GM19328 (cell line): ENCODE results near the gene SGTA.

Experiments used
- ATAC-seq: cut with Tn5 transposase; IDR thresholded peaks from one replicate; pipeline ENCODE4 v1.9.1; 2021; ENCODE audit warnings: mild to moderate bottlenecking, moderate library complexity; ENCODE audit not compliant: unreplicated experiment

The SGTA gene

GRCh38 chr19:2774083-2774679, 8.9 kb downstream of the SGTA start:
- no peak for ATAC-seq

GRCh38 chr19:2771786-2772674, 11.0 kb downstream of the SGTA start:
- ATAC-seq = no peak

- no peak for ATAC-seq
Measured at GRCh38 chr19:2770055-2771013, 12.7 kb downstream of the SGTA start.

GRCh38 chr19:2769218-2769617, 13.9 kb downstream of the SGTA start:
- no peak for ATAC-seq

- no peak for ATAC-seq
Measured at GRCh38 chr19:2768365-2769132, 14.5 kb downstream of the SGTA start.

GRCh38 chr19:2767688-2768087, 15.4 kb downstream of the SGTA start:
- ATAC-seq = no peak

GRCh38 chr19:2766594-2767372, 16.3 kb downstream of the SGTA start:
- ATAC-seq = no peak

GRCh38 chr19:2765376-2765775, 17.7 kb downstream of the SGTA start:
- ATAC-seq = no peak

GRCh38 chr19:2764945-2765344, 18.1 kb downstream of the SGTA start:
- ATAC-seq = no peak

- no peak for ATAC-seq
Measured at GRCh38 chr19:2763687-2764086, 19.4 kb downstream of the SGTA start.

GRCh38 chr19:2762783-2763496, 20.1 kb downstream of the SGTA start:
- no peak for ATAC-seq

GRCh38 chr19:2761876-2762782, 20.9 kb downstream of the SGTA start:
- ATAC-seq = no peak

- no peak for ATAC-seq
Measured at GRCh38 chr19:2761309-2761677, 21.8 kb downstream of the SGTA start.

GRCh38 chr19:2759965-2760364, 23.1 kb downstream of the SGTA start:
- no peak for ATAC-seq

GRCh38 chr19:2759362-2759761, 23.7 kb downstream of the SGTA start:
- no peak for ATAC-seq

- ATAC-seq = no peak
Measured at GRCh38 chr19:2758601-2759313, 24.3 kb downstream of the SGTA start.
